ENCODE results near the gene WDSUB1.

WDSUB1 gene

DNA sequence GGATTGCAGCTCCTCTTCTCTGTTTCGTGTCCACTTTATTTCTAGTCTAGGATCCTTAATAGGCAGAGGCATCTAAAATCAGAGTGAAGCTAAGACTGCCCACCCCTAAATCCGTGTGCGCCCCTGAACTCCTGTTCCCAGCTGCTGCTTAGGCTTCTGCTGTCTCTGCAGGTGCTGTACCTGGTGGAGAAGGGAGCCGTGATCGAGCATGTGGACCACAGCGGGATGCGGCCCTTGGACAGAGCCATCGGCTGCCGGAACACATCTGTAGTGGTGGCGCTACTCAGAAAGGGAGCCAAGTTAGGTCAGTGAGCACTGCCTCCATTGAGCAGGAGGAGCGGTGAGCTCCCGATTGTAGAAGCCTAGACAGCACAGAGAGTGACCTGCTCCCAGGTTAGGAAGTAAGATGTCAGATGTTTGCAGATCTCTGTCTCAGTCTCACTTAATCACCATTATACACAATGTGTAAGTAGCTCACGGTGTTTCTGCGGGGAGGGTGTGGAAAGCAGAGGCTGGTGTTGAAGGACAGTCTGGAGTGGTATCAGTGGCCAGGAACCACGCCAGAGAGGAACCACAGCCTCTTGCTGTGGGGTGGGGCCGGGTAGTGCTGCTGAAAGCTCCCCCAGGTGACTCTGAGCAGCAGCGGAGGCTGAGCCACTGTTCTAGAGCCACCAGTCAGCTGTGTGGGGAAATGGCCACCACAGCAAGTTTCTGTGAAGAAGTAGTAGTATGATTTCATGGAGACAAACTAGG is 62.3 kb downstream of the WDSUB1 start:
- no peak overlapping the region for H3K27ac ChIP-seq (ENCODE audit: low read length, poor library complexity, severe bottlenecking)
- no peak overlapping the region for H2BK12ac ChIP-seq (ENCODE audit: low read length in 2 of 2)
- DNase-seq: no peak
- no peak overlapping the region for H2BK120ac ChIP-seq (ENCODE audit: low read depth, low read length)
- H2BK15ac ChIP-seq (ENCODE audit: low read depth, poor library complexity, severe bottlenecking): no peak overlapping the region
- no peak overlapping the region for H2BK5ac ChIP-seq (ENCODE audit: low read depth, low read length, poor library complexity, severe bottlenecking)
- H3K27me3 ChIP-seq (ENCODE audit: control insufficient read depth in 1 of 2, insufficient read depth in 1 of 2, low read length in 2 of 2): no peaks in the 10 kb centered on the region
- H3K4me3 ChIP-seq (ENCODE audit: insufficient read depth in 1 of 2, low read depth in 1 of 2, low read length in 2 of 2): no peak overlapping the region
- WGBS: 98% methylated on average over 15 of the region's 17 CpGs
- no peak overlapping the region for H4K8ac ChIP-seq (ENCODE audit: low read length)
- H3K79me1 ChIP-seq (replicated peaks; ENCODE audit: low read length, poor library complexity, severe bottlenecking): peaks cover 2% of the 10 kb centered on the region
- H3K9me3 ChIP-seq (ENCODE audit: control insufficient read depth, low read length): no peaks in the 10 kb centered on the region
- H3K4me1 ChIP-seq (ENCODE audit: control insufficient read depth, insufficient read depth, low read depth, low read length): no peaks in the 10 kb centered on the region
- H2AFZ ChIP-seq (ENCODE audit: low read depth, low read length): no peak overlapping the region
- H3K23ac ChIP-seq (ENCODE audit: low read length in 2 of 2): no peak overlapping the region
- no peak overlapping the region for H3K4ac ChIP-seq (ENCODE audit: low read depth in 1 of 2, low read length in 2 of 2)
- no peak overlapping the region for H3K9ac ChIP-seq (ENCODE audit: low read length)
- no peak overlapping the region for H4K91ac ChIP-seq (ENCODE audit: low read length)
- peaks cover 34 to 44% of the 10 kb centered on the region in 2 experiments for H3K36me3 ChIP-seq (ENCODE audit: control insufficient read depth in 1 of 2, insufficient read depth in 2 of 2, low read depth in 1 of 2, low read length in 2 of 2)
- no peak overlapping the region for H3K4me2 ChIP-seq (ENCODE audit: low read length, poor library complexity, severe bottlenecking)
- H2AK5ac ChIP-seq (ENCODE audit: low read length, severe bottlenecking): no peak overlapping the region
- H3K14ac ChIP-seq (ENCODE audit: low read length in 2 of 2): no peak overlapping the region
- H3K18ac ChIP-seq (ENCODE audit: low read depth in 1 of 2, low read length in 2 of 2): no peak overlapping the region

DNA sequence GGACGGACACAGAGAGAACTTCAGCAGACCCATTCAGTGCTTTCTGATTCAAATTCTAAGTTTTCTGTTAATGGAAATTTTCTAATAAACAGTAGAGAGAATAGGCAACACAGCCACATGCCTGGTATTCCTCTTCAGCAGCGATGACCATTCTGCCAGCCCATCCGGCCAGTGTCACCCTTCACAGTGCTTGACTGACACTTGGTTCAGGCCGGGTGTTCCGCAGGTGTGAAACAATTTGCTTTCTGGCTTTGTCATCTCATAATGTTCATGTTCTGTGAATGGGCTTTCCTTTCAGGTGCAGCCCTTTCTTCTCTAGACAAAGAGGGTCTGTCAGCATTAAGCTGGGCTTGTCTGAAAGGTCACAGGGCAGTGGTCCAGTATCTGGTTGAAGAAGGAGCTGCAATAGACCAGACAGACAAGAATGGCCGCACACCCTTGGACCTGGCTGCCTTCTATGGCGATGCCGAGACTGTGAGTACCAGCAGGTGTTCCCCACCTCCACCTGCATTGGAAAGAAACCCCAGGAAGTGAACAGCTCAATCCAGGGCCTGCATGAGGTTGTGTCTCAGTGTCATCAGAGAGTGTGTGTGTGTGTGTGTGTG is 67.0 kb downstream of the WDSUB1 start:
- no peak overlapping the region for H3K18ac ChIP-seq (ENCODE audit: low read depth in 1 of 2, low read length in 2 of 2)
- no peak overlapping the region for H3K4me2 ChIP-seq (ENCODE audit: low read length, poor library complexity, severe bottlenecking)
- H3K4me3 ChIP-seq (ENCODE audit: insufficient read depth in 1 of 2, low read depth in 1 of 2, low read length in 2 of 2): no peak overlapping the region
- no peaks in the 10 kb centered on the region for H3K9me3 ChIP-seq (ENCODE audit: control insufficient read depth, low read length)
- no peaks in the 10 kb centered on the region for H3K4me1 ChIP-seq (ENCODE audit: control insufficient read depth, insufficient read depth, low read depth, low read length)
- H2BK15ac ChIP-seq (ENCODE audit: low read depth, poor library complexity, severe bottlenecking): no peak overlapping the region
- H4K91ac ChIP-seq (ENCODE audit: low read length): no peak overlapping the region
- no peak overlapping the region for H3K27ac ChIP-seq (ENCODE audit: low read length, poor library complexity, severe bottlenecking)
- H2AFZ ChIP-seq (ENCODE audit: low read depth, low read length): no peak overlapping the region
- H3K4ac ChIP-seq (ENCODE audit: low read depth in 1 of 2, low read length in 2 of 2): no peak overlapping the region
- no peaks in the 10 kb centered on the region for H3K27me3 ChIP-seq (ENCODE audit: control insufficient read depth in 1 of 2, insufficient read depth in 1 of 2, low read length in 2 of 2)
- H3K23ac ChIP-seq (ENCODE audit: low read length in 2 of 2): no peak overlapping the region
- peak overlapping the region in 1 of 2 experiments; percentile 11 for H2BK12ac ChIP-seq (ENCODE audit: low read length in 2 of 2)
- WGBS: 98% methylated on average over 7 of the region's 8 CpGs
- no peak overlapping the region for H4K8ac ChIP-seq (ENCODE audit: low read length)
- no peak overlapping the region for H3K14ac ChIP-seq (ENCODE audit: low read length in 2 of 2)
- H3K79me1 ChIP-seq (replicated peaks; ENCODE audit: low read length, poor library complexity, severe bottlenecking): peaks cover 32% of the 10 kb centered on the region
- no peak overlapping the region for H3K9ac ChIP-seq (ENCODE audit: low read length)
- no peak overlapping the region for H2BK120ac ChIP-seq (ENCODE audit: low read depth, low read length)
- no peak overlapping the region for H2AK5ac ChIP-seq (ENCODE audit: low read length, severe bottlenecking)
- H3K36me3 ChIP-seq (ENCODE audit: control insufficient read depth in 1 of 2, insufficient read depth in 2 of 2, low read depth in 1 of 2, low read length in 2 of 2): peaks cover 38 to 61% of the 10 kb centered on the region in 2 experiments
- no peak for DNase-seq
- no peak overlapping the region for H2BK5ac ChIP-seq (ENCODE audit: low read depth, low read length, poor library complexity, severe bottlenecking)

DNA sequence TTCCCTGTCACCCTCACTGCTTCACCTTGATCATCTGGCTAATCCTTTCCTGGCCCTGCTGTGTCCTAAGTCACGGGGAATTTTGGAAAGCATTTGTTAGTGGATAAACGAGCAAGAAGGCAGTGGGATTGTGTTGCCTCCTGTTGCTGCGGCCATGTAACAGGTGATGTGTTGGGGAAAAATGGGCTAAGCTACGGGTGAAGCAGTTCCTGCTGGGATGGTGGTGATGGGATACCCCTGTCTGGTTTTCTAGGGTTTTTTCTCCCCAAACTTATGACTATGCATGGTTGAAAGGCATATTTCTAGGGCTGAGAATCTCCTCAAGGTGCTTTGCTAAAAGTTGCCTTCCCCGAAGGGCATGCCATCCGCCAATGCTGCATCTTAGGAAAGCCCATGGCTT is 68.1 kb downstream of the WDSUB1 start:
- no peak overlapping the region for H3K23ac ChIP-seq (ENCODE audit: low read length in 2 of 2)

DNA sequence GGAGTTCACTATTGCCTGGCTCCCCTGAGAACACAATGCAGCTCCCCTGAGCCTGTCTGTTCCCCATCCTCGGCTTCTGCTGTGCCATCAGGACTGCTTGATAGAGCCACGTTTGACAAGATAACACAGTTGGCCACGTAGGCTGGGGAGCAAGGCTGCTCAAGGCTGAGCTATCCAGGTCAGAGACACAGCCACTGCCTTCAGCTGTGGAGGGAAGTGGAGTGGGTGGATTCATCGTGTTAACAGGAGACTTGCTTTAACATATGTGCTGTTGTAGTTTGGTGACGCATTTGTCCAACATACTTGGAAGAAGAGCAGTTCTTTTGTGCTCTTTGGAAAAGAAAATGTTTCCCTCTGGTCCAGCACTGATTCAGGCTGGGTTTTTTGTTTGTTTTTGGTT is 68.8 kb downstream of the WDSUB1 start:
- 96% methylated on average over 5 of the region's 5 CpGs for WGBS
- peaks cover 36% of the 10 kb centered on the region for H3K79me1 ChIP-seq (replicated peaks; ENCODE audit: low read length, poor library complexity, severe bottlenecking)

More for the DNA sequence above, 68.1 kb downstream of the WDSUB1 start:
- Histone ChIP-seq H3K14ac (ENCODE audit: low read length in 2 of 2) (no peak overlapping the region), H2BK120ac (ENCODE audit: low read depth, low read length) (no peak overlapping the region), H2BK5ac (ENCODE audit: low read depth, low read length, poor library complexity, severe bottlenecking) (no peak overlapping the region), H3K4me1 (ENCODE audit: control insufficient read depth, insufficient read depth, low read depth, low read length) (no peaks in the 10 kb centered on the region), H3K9ac (ENCODE audit: low read length) (no peak overlapping the region), H3K4me2 (ENCODE audit: low read length, poor library complexity, severe bottlenecking) (no peak overlapping the region), H3K4me3 (ENCODE audit: insufficient read depth in 1 of 2, low read depth in 1 of 2, low read length in 2 of 2) (no peak overlapping the region), H2AFZ (ENCODE audit: low read depth, low read length) (no peak overlapping the region), H3K79me1 (replicated peaks; ENCODE audit: low read length, poor library complexity, severe bottlenecking) (peaks cover 36% of the 10 kb centered on the region), H3K27me3 (ENCODE audit: control insufficient read depth in 1 of 2, insufficient read depth in 1 of 2, low read length in 2 of 2) (no peaks in the 10 kb centered on the region), H3K36me3 (ENCODE audit: control insufficient read depth in 1 of 2, insufficient read depth in 2 of 2, low read depth in 1 of 2, low read length in 2 of 2) (peaks cover 31 to 55% of the 10 kb centered on the region in 2 experiments), H3K9me3 (ENCODE audit: control insufficient read depth, low read length) (no peaks in the 10 kb centered on the region), H3K27ac (ENCODE audit: low read length, poor library complexity, severe bottlenecking) (no peak overlapping the region), H4K8ac (ENCODE audit: low read length) (no peak overlapping the region), H2BK12ac (ENCODE audit: low read length in 2 of 2) (no peak overlapping the region), H3K18ac (ENCODE audit: low read depth in 1 of 2, low read length in 2 of 2) (no peak overlapping the region), H4K91ac (ENCODE audit: low read length) (no peak overlapping the region), H2BK15ac (ENCODE audit: low read depth, poor library complexity, severe bottlenecking) (no peak overlapping the region), H3K4ac (ENCODE audit: low read depth in 1 of 2, low read length in 2 of 2) (no peak overlapping the region), H2AK5ac (ENCODE audit: low read length, severe bottlenecking) (no peak overlapping the region)
- 98% methylated on average over 6 of the region's 6 CpGs for WGBS
- DNase-seq: no peak

More for the DNA sequence above, 68.8 kb downstream of the WDSUB1 start:
- no peak overlapping the region for H2BK120ac ChIP-seq (ENCODE audit: low read depth, low read length)
- no peak overlapping the region for H3K27ac ChIP-seq (ENCODE audit: low read length, poor library complexity, severe bottlenecking)
- no peak for DNase-seq
- H2AFZ ChIP-seq (ENCODE audit: low read depth, low read length): no peak overlapping the region
- no peak overlapping the region for H2AK5ac ChIP-seq (ENCODE audit: low read length, severe bottlenecking)
- peaks cover 31 to 55% of the 10 kb centered on the region in 2 experiments for H3K36me3 ChIP-seq (ENCODE audit: control insufficient read depth in 1 of 2, insufficient read depth in 2 of 2, low read depth in 1 of 2, low read length in 2 of 2)
- H3K23ac ChIP-seq (ENCODE audit: low read length in 2 of 2): no peak overlapping the region
- H3K9me3 ChIP-seq (ENCODE audit: control insufficient read depth, low read length): no peaks in the 10 kb centered on the region
- H3K14ac ChIP-seq (ENCODE audit: low read length in 2 of 2): no peak overlapping the region
- H2BK15ac ChIP-seq (ENCODE audit: low read depth, poor library complexity, severe bottlenecking): no peak overlapping the region
- H3K4me3 ChIP-seq (ENCODE audit: insufficient read depth in 1 of 2, low read depth in 1 of 2, low read length in 2 of 2): no peak overlapping the region
- H2BK5ac ChIP-seq (ENCODE audit: low read depth, low read length, poor library complexity, severe bottlenecking): no peak overlapping the region
- H3K4me1 ChIP-seq (ENCODE audit: control insufficient read depth, insufficient read depth, low read depth, low read length): no peaks in the 10 kb centered on the region
- no peak overlapping the region for H4K8ac ChIP-seq (ENCODE audit: low read length)
- no peak overlapping the region for H2BK12ac ChIP-seq (ENCODE audit: low read length in 2 of 2)
- H3K4me2 ChIP-seq (ENCODE audit: low read length, poor library complexity, severe bottlenecking): no peak overlapping the region
- H3K4ac ChIP-seq (ENCODE audit: low read depth in 1 of 2, low read length in 2 of 2): no peak overlapping the region
- no peak overlapping the region for H3K18ac ChIP-seq (ENCODE audit: low read depth in 1 of 2, low read length in 2 of 2)
- H3K27me3 ChIP-seq (ENCODE audit: control insufficient read depth in 1 of 2, insufficient read depth in 1 of 2, low read length in 2 of 2): no peaks in the 10 kb centered on the region
- H4K91ac ChIP-seq (ENCODE audit: low read length): no peak overlapping the region
- H3K9ac ChIP-seq (ENCODE audit: low read length): no peak overlapping the region

Data from mesenchymal stem cell (in vitro differentiated cells and primary cell).